Neural crest cell (in vitro differentiated cells): Measurements from ENCODE around the gene ADGB. TPM values are rescaled to one million over a fixed set of nuclear protein-coding genes. Genes with fewer than 3 reads are reported as not detected.

Experiments used
- DNase-seq: peaks from one replicate; pipeline ENCODE4 v3.0.0; 2021; ENCODE audit warnings: low read depth, mixed read lengths, low spot score
- H3K27ac Mint-ChIP-seq: one replicate; pipeline ENCODE4 v1.8.0; 2021; ENCODE audit warnings: mild to moderate bottlenecking, mixed read lengths; ENCODE audit not compliant: unreplicated experiment
- H3K27me3 Mint-ChIP-seq: 2 replicates; pipeline ENCODE4 v1.8.0; 2021; ENCODE audit warnings: low read depth, mild to moderate bottlenecking, mixed read lengths
- H3K36me3 Mint-ChIP-seq: 2 replicates; pipeline ENCODE4 v1.8.0; 2021; ENCODE audit warnings: low read depth, mild to moderate bottlenecking, mixed read lengths
- H3K4me1 Mint-ChIP-seq: 2 replicates; pipeline ENCODE4 v1.8.0; 2021; ENCODE audit warnings: mixed read lengths
- H3K4me3 Mint-ChIP-seq: one replicate; pipeline ENCODE4 v1.8.0; 2021; ENCODE audit warnings: mild to moderate bottlenecking, mixed read lengths
- H3K9me3 Mint-ChIP-seq: 2 replicates; pipeline ENCODE4 v1.8.0; 2021; ENCODE audit warnings: mixed read lengths
- total RNA-seq: library from RNA; stranded (reverse); gene quantifications from 2 replicates; pipeline ENCODE4 v1.2.1, GENCODE V29; 2021
- TF ChIP-seq, protein P1 (sequence below): fragments of 200-600 bp; sonication (generic); conservative IDR thresholded peaks from 2 replicates; pipeline ENCODE4 v1.5.0; 2021; ENCODE audit warnings: antibody characterized with exemption, mild to moderate bottlenecking

ADGB gene
- total RNA-seq, 1 donor from 2014 or later, result not detected

DNA sequence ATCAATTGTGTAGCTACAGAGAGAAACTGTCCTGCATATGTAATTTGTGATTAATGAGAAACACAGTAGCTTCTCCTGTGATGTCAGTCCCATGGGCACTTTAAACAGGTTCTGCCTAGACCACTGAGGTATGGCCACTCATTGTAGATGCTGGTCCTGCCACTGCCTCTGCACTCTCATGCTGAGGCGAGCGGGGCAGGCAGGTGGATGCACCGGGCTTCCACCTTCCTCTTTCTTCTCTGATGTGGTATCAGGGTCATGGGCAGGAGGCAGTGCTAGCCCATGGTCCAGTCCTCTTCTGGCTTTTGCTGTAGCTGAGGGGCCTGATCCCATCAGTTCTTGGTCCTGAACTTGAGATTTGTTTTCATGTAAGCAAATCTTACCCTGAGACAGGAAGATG, 58.7 kb downstream of the ADGB start:
- Mint-ChIP-seq H3K9me3 (no peaks in the 10 kb centered on the region), H3K4me3 (no peak overlapping the region), H3K27ac (no peak overlapping the region), H3K36me3 (no peaks in the 10 kb centered on the region), H3K27me3 (no peaks in the 10 kb centered on the region), H3K4me1 (no peaks in the 10 kb centered on the region)
- no peak for DNase-seq
- TF ChIP-seq, protein P1, sequence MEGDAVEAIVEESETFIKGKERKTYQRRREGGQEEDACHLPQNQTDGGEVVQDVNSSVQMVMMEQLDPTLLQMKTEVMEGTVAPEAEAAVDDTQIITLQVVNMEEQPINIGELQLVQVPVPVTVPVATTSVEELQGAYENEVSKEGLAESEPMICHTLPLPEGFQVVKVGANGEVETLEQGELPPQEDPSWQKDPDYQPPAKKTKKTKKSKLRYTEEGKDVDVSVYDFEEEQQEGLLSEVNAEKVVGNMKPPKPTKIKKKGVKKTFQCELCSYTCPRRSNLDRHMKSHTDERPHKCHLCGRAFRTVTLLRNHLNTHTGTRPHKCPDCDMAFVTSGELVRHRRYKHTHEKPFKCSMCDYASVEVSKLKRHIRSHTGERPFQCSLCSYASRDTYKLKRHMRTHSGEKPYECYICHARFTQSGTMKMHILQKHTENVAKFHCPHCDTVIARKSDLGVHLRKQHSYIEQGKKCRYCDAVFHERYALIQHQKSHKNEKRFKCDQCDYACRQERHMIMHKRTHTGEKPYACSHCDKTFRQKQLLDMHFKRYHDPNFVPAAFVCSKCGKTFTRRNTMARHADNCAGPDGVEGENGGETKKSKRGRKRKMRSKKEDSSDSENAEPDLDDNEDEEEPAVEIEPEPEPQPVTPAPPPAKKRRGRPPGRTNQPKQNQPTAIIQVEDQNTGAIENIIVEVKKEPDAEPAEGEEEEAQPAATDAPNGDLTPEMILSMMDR, result no peak

DNA sequence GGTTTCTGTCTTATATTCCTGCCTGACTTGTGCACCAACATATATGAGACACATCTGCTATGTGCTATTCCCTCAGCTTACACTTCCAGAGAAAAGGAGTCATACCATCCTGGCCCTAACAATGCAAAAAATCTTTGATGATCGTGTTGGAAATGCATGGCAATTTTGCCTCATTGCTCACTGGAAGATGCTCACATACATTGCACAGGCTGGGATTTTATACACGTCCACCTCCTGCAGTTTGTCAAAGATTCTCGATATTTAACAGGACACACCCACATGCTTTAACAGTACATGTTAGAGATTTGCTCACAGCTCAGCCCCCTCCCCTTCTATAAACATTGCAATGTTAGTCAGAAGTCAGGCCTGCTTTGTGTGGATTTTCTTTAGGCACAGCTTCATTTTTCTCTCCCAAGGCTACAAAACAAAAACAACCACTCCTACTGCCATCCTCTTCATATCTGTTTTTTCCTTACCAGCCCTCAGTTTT, 66.1 kb downstream of the ADGB start:
- Mint-ChIP-seq H3K27ac (no peak overlapping the region), H3K27me3 (no peaks in the 10 kb centered on the region), H3K36me3 (no peaks in the 10 kb centered on the region), H3K4me3 (no peak overlapping the region), H3K4me1 (no peaks in the 10 kb centered on the region), H3K9me3 (no peaks in the 10 kb centered on the region)
- TF ChIP-seq, protein P1, result no peak
- DNase-seq, result no peak

DNA sequence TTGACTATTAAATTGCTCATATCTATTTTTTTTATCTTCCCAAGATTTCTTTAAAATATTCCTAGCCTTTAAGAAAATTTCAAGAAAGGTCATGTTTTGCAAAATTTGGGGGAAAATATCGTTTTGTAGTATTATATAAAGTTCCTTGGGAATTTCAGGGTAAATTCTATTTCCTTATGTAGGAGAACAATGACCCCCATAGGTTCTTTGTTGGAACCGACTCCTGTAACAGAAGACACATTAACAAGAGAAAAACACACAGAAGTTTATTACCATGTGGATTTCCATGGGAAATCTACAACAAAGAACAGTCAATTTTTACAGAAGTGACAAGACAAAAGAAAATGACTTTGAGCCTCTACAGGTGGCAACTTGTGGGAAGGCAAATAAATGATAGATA, 68.1 kb downstream of the ADGB start:
- TF ChIP-seq, protein P1, result no peak
- DNase-seq, result no peak
- H3K27me3 Mint-ChIP-seq, result no peaks in the 10 kb centered on the region
- no peaks in the 10 kb centered on the region for H3K36me3 Mint-ChIP-seq
- H3K4me1 Mint-ChIP-seq, result no peaks in the 10 kb centered on the region
- no peaks in the 10 kb centered on the region for H3K9me3 Mint-ChIP-seq
- H3K4me3 Mint-ChIP-seq, result no peak overlapping the region
- H3K27ac Mint-ChIP-seq, result no peak overlapping the region

DNA sequence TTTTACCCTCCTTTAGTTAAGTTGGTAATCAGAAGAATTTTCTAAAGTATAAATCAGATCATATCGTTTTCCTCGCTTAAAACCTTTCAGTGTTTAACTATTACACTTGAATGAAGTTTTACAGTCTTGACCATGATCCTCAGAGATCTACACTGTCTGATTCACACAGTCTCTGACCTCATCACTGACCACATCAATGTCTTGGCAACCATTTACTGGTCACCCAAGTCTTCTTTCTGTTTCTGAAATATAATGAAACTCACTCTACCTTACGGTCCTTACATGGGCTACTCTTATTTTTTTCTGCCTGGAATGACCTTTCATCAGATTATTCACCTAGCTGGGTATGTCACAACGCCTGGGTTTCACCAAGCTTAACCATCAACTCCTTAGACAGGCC, 71.4 kb downstream of the ADGB start:
- Mint-ChIP-seq H3K9me3 (no peaks in the 10 kb centered on the region), H3K36me3 (no peaks in the 10 kb centered on the region), H3K27ac (no peak overlapping the region), H3K27me3 (peaks cover 2% of the 10 kb centered on the region), H3K4me3 (no peak overlapping the region), H3K4me1 (no peaks in the 10 kb centered on the region)
- no peak for DNase-seq
- TF ChIP-seq, protein P1, result no peak

DNA sequence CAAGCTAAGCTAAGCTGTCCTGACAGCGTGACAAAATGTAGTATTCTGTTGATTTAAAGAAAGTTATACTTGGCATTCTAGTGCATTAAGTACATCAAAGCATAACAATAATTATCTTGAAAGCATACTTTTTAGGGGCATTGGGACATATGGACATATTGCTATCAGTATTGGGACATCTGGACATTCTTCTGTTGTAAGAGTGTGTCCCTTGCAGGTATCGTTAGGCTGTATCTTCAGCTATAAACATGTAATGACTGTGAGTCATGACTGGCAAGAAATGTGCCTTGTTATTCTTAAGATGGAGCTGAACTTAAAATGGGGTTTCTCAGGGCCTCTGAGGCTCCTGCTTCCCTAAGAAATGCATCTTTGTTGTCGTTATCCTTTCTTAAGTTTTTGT, 74.3 kb downstream of the ADGB start:
- H3K9me3 Mint-ChIP-seq, result no peaks in the 10 kb centered on the region
- H3K4me1 Mint-ChIP-seq, result no peaks in the 10 kb centered on the region
- no peak overlapping the region for H3K27ac Mint-ChIP-seq
- H3K36me3 Mint-ChIP-seq, result no peaks in the 10 kb centered on the region
- peaks cover 2% of the 10 kb centered on the region for H3K27me3 Mint-ChIP-seq
- H3K4me3 Mint-ChIP-seq, result no peak overlapping the region
- no peak for DNase-seq
- TF ChIP-seq, protein P1, result no peak

DNA sequence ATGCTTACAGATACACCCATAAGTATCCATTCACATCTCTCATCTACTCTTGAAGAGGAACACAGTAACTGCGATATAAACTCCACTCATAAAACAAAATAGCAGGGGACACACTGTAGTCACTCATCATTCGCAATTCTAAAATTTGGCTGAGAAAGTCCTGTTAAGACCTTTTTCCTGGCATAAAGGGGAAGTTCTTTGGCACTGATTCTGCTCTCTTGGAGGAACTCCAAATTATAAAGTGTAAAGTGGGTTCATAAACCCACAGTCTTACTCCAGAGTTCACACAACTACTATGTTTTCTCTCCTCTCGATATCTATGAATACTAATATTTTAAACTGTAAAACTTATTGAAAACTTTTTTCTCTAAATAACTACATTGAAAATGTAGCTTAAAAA, 80.6 kb downstream of the ADGB start:
- H3K4me1 Mint-ChIP-seq, result no peaks in the 10 kb centered on the region
- H3K27me3 Mint-ChIP-seq, result peaks cover 1% of the 10 kb centered on the region
- no peak overlapping the region for H3K27ac Mint-ChIP-seq
- H3K36me3 Mint-ChIP-seq, result no peaks in the 10 kb centered on the region
- DNase-seq, result no peak
- no peaks in the 10 kb centered on the region for H3K9me3 Mint-ChIP-seq
- H3K4me3 Mint-ChIP-seq, result no peak overlapping the region
- TF ChIP-seq, protein P1, result no peak
